HG03095 (cell line): ENCODE measurements around the gene CDC25C.
"Not testable (repeated sequence)": the region's sequence is repeated elsewhere in the genome, so short reads cannot be mapped to it uniquely, and the experiment has no call there.

ENCODE experiments used
- ATAC-seq: cut with Tn5 transposase; IDR thresholded peaks from one replicate; pipeline ENCODE4 v1.9.1; 2021; ENCODE audit warnings: moderate library complexity; ENCODE audit not compliant: unreplicated experiment

CDC25C gene

GRCh38 chr5:138349852-138350562 is 18.4 kb upstream of the CDC25C start:
- no peak for ATAC-seq

GRCh38 chr5:138346889-138347288 is 15.3 kb upstream of the CDC25C start:
- ATAC-seq: no peak

GRCh38 chr5:138344887-138345622 is 13.5 kb upstream of the CDC25C start:
- ATAC-seq: no peak

- ATAC-seq: no peak
These were observed 8.4 kb upstream of the CDC25C start for GRCh38 chr5:138340008-138340407.

- no peak for ATAC-seq
These were observed 7.9 kb upstream of the CDC25C start for GRCh38 chr5:138339464-138339863.

- ATAC-seq: no peak
These were observed 7.5 kb upstream of the CDC25C start for GRCh38 chr5:138339091-138339456.

GRCh38 chr5:138338411-138339090 is 6.9 kb upstream of the CDC25C start:
- ATAC-seq: no peak

- ATAC-seq: peak; percentile 80
These were observed 6.2 kb upstream of the CDC25C start, which contains the start of gene FAM53C for GRCh38 chr5:138337685-138338410. TSS of gene FAM53C (plus strand) at chr5:138338266. CDS start at chr5:138341336, 3,070 bp downstream.

- peak; percentile 16 for ATAC-seq
These were observed 5.5 kb upstream of the CDC25C start for GRCh38 chr5:138336952-138337684.

GRCh38 chr5:138334867-138335447 is 3.4 kb upstream of the CDC25C start:
- ATAC-seq: no peak

GRCh38 chr5:138330813-138331448 is 673 bp downstream of the CDC25C start:
- ATAC-seq: no peak

- not testable (repeated sequence) for ATAC-seq
These were observed 13.4 kb downstream of the CDC25C start for GRCh38 chr5:138318211-138318610.

- ATAC-seq: no peak
These were observed 15.2 kb downstream of the CDC25C start for GRCh38 chr5:138316355-138316754.

GRCh38 chr5:138315751-138316278 is 15.8 kb downstream of the CDC25C start:
- no peak for ATAC-seq

GRCh38 chr5:138305797-138306196 is 25.8 kb downstream of the CDC25C start:
- ATAC-seq: no peak

- no peak for ATAC-seq
These were observed 28.2 kb downstream of the CDC25C start for GRCh38 chr5:138303372-138303771.

GRCh38 chr5:138289296-138289695 is 42.3 kb downstream of the CDC25C start:
- no peak for ATAC-seq

- no peak for ATAC-seq
These were observed 44.4 kb downstream of the CDC25C start for GRCh38 chr5:138287246-138287645.
